Measurements from ENCODE around the gene ARNT2.

- TF ChIP-seq CTCF (IDR thresholded peaks at IDR 0.05) = no peak
- no peak for TF ChIP-seq POLR2A (IDR thresholded peaks at IDR 0.05)
Measured at GRCh38 chr15:80565988-80566387, 161.8 kb downstream of the ARNT2 start.

Measured in testis (tissue), 2 donors.